HCT116 (cell line): ENCODE results near the gene DGKE. TPM values are rescaled to one million over a fixed set of nuclear protein-coding genes. Genes with fewer than 3 reads are reported as not detected.

Source experiments
- ATAC-seq: fragments of 200-7000 bp; cut with Tn5 transposase; 2 replicates; pipeline ENCODE4 v1.9.1; 2020; ENCODE audit warnings: mild to moderate bottlenecking, moderate library complexity
- BruUV-seq: library from RNA; stranded (reverse); fragments of 400-500 nt; replicated peaks from 2 replicates; lab custom pipeline; 2021; lab: Mats Ljungman, UMichigan
- CTCF ChIA-PET: fragments of 300-600 bp; sonication (Branson Sonifier 250); formaldehyde crosslinking; loops from one replicate; lab custom pipeline; 2021; ENCODE audit warnings: antibody characterized with exemption; lab: Charles Lee
- POLR2A ChIA-PET: fragments of 300-600, 350-600 bp; sonication (Branson Sonifier 250); formaldehyde crosslinking; loops from one replicate; lab custom pipeline; 2021; ENCODE audit warnings: antibody characterized with exemption; lab: Charles Lee
- RAD21 ChIA-PET, 2 experiments: fragments of 300-600 bp; sonication (Branson Sonifier 250); formaldehyde crosslinking; loops; one replicate each; lab custom pipeline; 2023; ENCODE audit warnings: low total read pairs in 2 of 2; ENCODE audit not compliant: uncharacterized antibody in 2 of 2, unreplicated experiment in 2 of 2, low non-redundant PET in 1 of 2; lab: Charles Lee
- DNase-seq: peaks from one replicate; pipeline ENCODE4 v3.0.0-alpha.2; 2010; ENCODE audit warnings: low read depth, low spot score
- H2AFZ ChIP-seq: fragments of 200-600 bp; shearing (Covaris generic), sonication (generic); 2 replicates; pipeline ENCODE4 v1.6.1; 2017; ENCODE audit warnings: low read depth, mixed run types, mixed read lengths, antibody characterized with exemption, low read length; ENCODE audit not compliant: poor library complexity, severe bottlenecking
- H3K27ac ChIP-seq: 2 replicates; pipeline ENCODE4 v1.5.1; 2012; ENCODE audit warnings: low read depth, low read length
- H3K27me3 ChIP-seq: fragments of 200-600 bp; sonication (generic); 2 replicates; pipeline ENCODE4 v1.6.1; 2016; ENCODE audit warnings: mixed run types, low read length, mixed read lengths; ENCODE audit not compliant: insufficient read depth
- H3K36me3 ChIP-seq, 2 experiments: fragments of 200-500 bp in 1 of 2; fragments of 200-600 bp in 1 of 2; sonication (Bioruptor generic) in 1 of 2; sonication (generic) in 1 of 2; 2 replicates each; pipeline versions ENCODE4 v1.5.1 to v1.6.1; 2014 to 2016; ENCODE audit warnings: low read length in 2 of 2, inconsistent platforms in 1 of 2, mixed read lengths in 1 of 2, mixed run types in 1 of 2; ENCODE audit not compliant: insufficient read depth in 2 of 2, control insufficient read depth in 1 of 2
- H3K4me1 ChIP-seq, 2 experiments: fragments of 200-600 bp in 1 of 2; sonication (generic) in 1 of 2; 2 replicates each; pipeline versions ENCODE4 v1.5.1 to v1.6.1; 2012 to 2017; ENCODE audit warnings: low read length in 2 of 2, inconsistent platforms in 1 of 2, mild to moderate bottlenecking in 1 of 2, mixed read lengths in 1 of 2, mixed run types in 1 of 2, moderate library complexity in 1 of 2; ENCODE audit not compliant: insufficient read depth in 2 of 2, control insufficient read depth in 1 of 2
- H3K4me2 ChIP-seq: fragments of 200-600 bp; sonication (generic); 2 replicates; pipeline ENCODE4 v1.6.1; 2017; ENCODE audit warnings: mixed run types, low read length, mixed read lengths
- H3K4me3 ChIP-seq, 2 experiments: fragments of 200-600 bp in 1 of 2; sonication (generic) in 1 of 2; replicated peaks in 1 of 2; 2 replicates each; pipeline ENCODE4 v1.5.1; 2011 to 2016; ENCODE audit warnings: low read length in 2 of 2, control low read depth in 1 of 2, low read depth in 1 of 2, mild to moderate bottlenecking in 1 of 2, mixed read lengths in 1 of 2, mixed run types in 1 of 2
- H3K79me2 ChIP-seq: fragments of 200-600 bp; sonication (generic); 2 replicates; pipeline ENCODE4 v1.6.1; 2017; ENCODE audit warnings: mild to moderate bottlenecking, mixed run types, low read length, moderate library complexity, mixed read lengths; ENCODE audit not compliant: insufficient read depth
- H3K9ac ChIP-seq: fragments of 200-600 bp; sonication (generic); 2 replicates; pipeline ENCODE4 v1.6.1; 2016; ENCODE audit warnings: low read length, mixed read lengths
- H3K9me2 ChIP-seq: fragments of 200-600 bp; sonication (generic), shearing (Covaris generic); 2 replicates; pipeline ENCODE4 v1.6.1; 2017; ENCODE audit warnings: mixed run types, mild to moderate bottlenecking, moderate library complexity; ENCODE audit not compliant: insufficient read depth
- H3K9me3 ChIP-seq, 2 experiments: fragments of 200-500 bp in 1 of 2; fragments of 200-600 bp in 1 of 2; sonication (Bioruptor generic) in 1 of 2; sonication (generic) in 1 of 2; 2 replicates each; pipeline ENCODE4 v1.6.1; 2014 to 2017; ENCODE audit warnings: low read length in 2 of 2, mixed read lengths in 2 of 2, inconsistent platforms in 1 of 2, low read depth in 1 of 2, mild to moderate bottlenecking in 1 of 2, mixed run types in 1 of 2, moderate library complexity in 1 of 2; ENCODE audit not compliant: control insufficient read depth in 1 of 2, insufficient read depth in 1 of 2
- H4K20me1 ChIP-seq: fragments of 200-600 bp; sonication (generic), shearing (Covaris generic); 2 replicates; pipeline ENCODE4 v1.6.1; 2017; ENCODE audit warnings: mixed run types, mild to moderate bottlenecking, moderate library complexity; ENCODE audit not compliant: insufficient read depth
- CBX3 ChIP-seq: IDR thresholded peaks from 2 replicates; pipeline ENCODE4 v1.6.1; 2012; ENCODE audit warnings: low read depth
- CEBPB ChIP-seq: IDR thresholded peaks from 2 replicates; pipeline ENCODE4 v1.6.1; 2012; ENCODE audit warnings: low read depth
- EGR1 ChIP-seq: IDR thresholded peaks from 2 replicates; pipeline ENCODE4 v1.6.1; 2012; ENCODE audit warnings: low read depth
- ELF1 ChIP-seq: IDR thresholded peaks from 2 replicates; pipeline ENCODE4 v1.6.1; 2012; ENCODE audit warnings: low read depth, borderline replicate concordance
- EZH2 ChIP-seq: fragments of 200-600 bp; sonication (generic); IDR thresholded peaks from 2 replicates; pipeline ENCODE4 v1.6.1; 2017; ENCODE audit warnings: antibody characterized with exemption, mixed run types
- EZH2phosphoT487 ChIP-seq: fragments of 200-600 bp; IDR thresholded peaks from 2 replicates; pipeline ENCODE4 v1.6.1; 2018; ENCODE audit warnings: antibody characterized with exemption, borderline replicate concordance
- FOSL1 ChIP-seq: IDR thresholded peaks from 2 replicates; pipeline ENCODE4 v1.6.1; 2012; ENCODE audit warnings: low read depth
- POLR2A ChIP-seq: IDR thresholded peaks from 2 replicates; pipeline ENCODE4 v1.7.0; 2011; ENCODE audit warnings: borderline replicate concordance; ENCODE audit not compliant: insufficient read depth, insufficient read length; ENCODE audit errors: extremely low read depth
- SIN3A ChIP-seq: IDR thresholded peaks from 2 replicates; pipeline ENCODE4 v1.6.1; 2012; ENCODE audit warnings: low read depth
- SP1 ChIP-seq: IDR thresholded peaks from 2 replicates; pipeline ENCODE4 v1.6.1; 2012; ENCODE audit warnings: low read depth
- TCF7L2 ChIP-seq: IDR thresholded peaks from 2 replicates; pipeline ENCODE4 v1.7.0; 2011; ENCODE audit warnings: borderline replicate concordance, inconsistent platforms; ENCODE audit not compliant: insufficient read depth, insufficient read length; ENCODE audit errors: extremely low read depth
- ZBTB33 ChIP-seq: IDR thresholded peaks from 2 replicates; pipeline ENCODE4 v1.6.1; 2011; ENCODE audit warnings: mild to moderate bottlenecking, low read length, moderate library complexity; ENCODE audit not compliant: insufficient replicate concordance; ENCODE audit errors: extremely low read depth
- intact Hi-C: fragments of 100-400 bp; cut with micrococcal nuclease; formaldehyde crosslinking; loops from 2 replicates; pipeline ENCODE4 v1.10.0; 2022
- total RNA-seq: library from RNA; stranded (reverse); gene quantifications from one replicate; pipeline ENCODE4 v1.2.1, GENCODE V29; 2021; ENCODE audit not compliant: unreplicated experiment

The DGKE gene
- total RNA-seq, 1 experiment from 2014 or later = 5.2 TPM

GRCh38 chr17:56849131-56849530 is 15.2 kb downstream of the DGKE start:
- no TSS peak for BruUV-seq
- intact Hi-C loops = no loop called here
- H3K9me2 ChIP-seq = no peaks in the 10 kb centered on the region
- H4K20me1 ChIP-seq = no peaks in the 10 kb centered on the region
- H3K4me2 ChIP-seq = no peak overlapping the region
- DNase-seq (no peak), ATAC-seq (no peak)
- H3K9me3 ChIP-seq = no peaks in the 10 kb centered on the region
- no peak overlapping the region for H3K27ac ChIP-seq
- CTCF ChIA-PET = no interaction called here
- no peaks in the 10 kb centered on the region for H3K36me3 ChIP-seq
- H2AFZ ChIP-seq = no peak overlapping the region
- TF ChIP-seq EGR1 = no peak
- TF ChIP-seq ELF1 = no peak
- no peak for TF ChIP-seq TCF7L2
- TF ChIP-seq SIN3A = no peak
- no peak for TF ChIP-seq SP1
- no peak for TF ChIP-seq ZBTB33
- no peak for TF ChIP-seq EZH2
- TF ChIP-seq POLR2A = no peak
- TF ChIP-seq CBX3 = no peak
- TF ChIP-seq EZH2phosphoT487 = no peak
- TF ChIP-seq FOSL1 = no peak
- no peak for TF ChIP-seq CEBPB
- H3K9ac ChIP-seq = no peak overlapping the region
- POLR2A ChIA-PET = no interaction called here
- H3K4me3 ChIP-seq = no peak overlapping the region
- no peaks in the 10 kb centered on the region for H3K79me2 ChIP-seq
- no peaks in the 10 kb centered on the region for H3K4me1 ChIP-seq
- no peaks in the 10 kb centered on the region for H3K27me3 ChIP-seq
- RAD21 ChIA-PET = no interaction called here
